ENCODE measurements around the gene VAT1. TPM values are rescaled to one million over a fixed set of nuclear protein-coding genes. Genes with fewer than 3 reads are reported as not detected.

VAT1 gene
- total RNA-seq, 3 donors from 2014 or later: 125 to 402 (median 173) TPM

- intact Hi-C loops (cut with DNase I; ENCODE audit: low total_unique reads): no loop called here
- no peak for DNase-seq (ENCODE audit: low spot score in 2 of 2)
- H3K4me1 ChIP-seq: no peaks in the 10 kb centered on the region
- H3K9me3 ChIP-seq: no peaks in the 10 kb centered on the region
- H3K4me3 ChIP-seq: no peak overlapping the region
- H3K27ac ChIP-seq: no peak overlapping the region
- TF ChIP-seq POLR2A (IDR thresholded peaks at IDR 0.05) (no peak), CTCF (IDR thresholded peaks at IDR 0.05) (no peak), POLR2AphosphoS5 (IDR thresholded peaks at IDR 0.05) (no peak)
- no peaks in the 10 kb centered on the region for H3K27me3 ChIP-seq
- no peaks in the 10 kb centered on the region for H3K36me3 ChIP-seq
These were observed 12.0 kb upstream of the VAT1 start for GRCh38 chr17:43033948-43034881.

- Histone ChIP-seq H3K36me3 (no peaks in the 10 kb centered on the region), H3K4me1 (no peaks in the 10 kb centered on the region), H3K9me3 (no peaks in the 10 kb centered on the region), H3K27ac (no peak overlapping the region), H3K27me3 (no peaks in the 10 kb centered on the region), H3K4me3 (no peak overlapping the region)
- intact Hi-C loops (cut with DNase I; ENCODE audit: low total_unique reads): no loop called here
- DNase-seq (ENCODE audit: low spot score in 2 of 2): no peak
- TF ChIP-seq POLR2AphosphoS5 (IDR thresholded peaks at IDR 0.05): no peak
- no peak for TF ChIP-seq CTCF (IDR thresholded peaks at IDR 0.05)
These were observed 9.5 kb upstream of the VAT1 start for GRCh38 chr17:43031666-43032065.

GRCh38 chr17:43030137-43030767 lies 8.1 kb upstream of the VAT1 start:
- Histone ChIP-seq H3K27ac (no peak overlapping the region), H3K9me3 (no peaks in the 10 kb centered on the region), H3K4me3 (no peak overlapping the region), H3K27me3 (no peaks in the 10 kb centered on the region), H3K36me3 (no peaks in the 10 kb centered on the region), H3K4me1 (no peaks in the 10 kb centered on the region)
- TF ChIP-seq POLR2A (IDR thresholded peaks at IDR 0.05) (no peak), CTCF (IDR thresholded peaks at IDR 0.05) (no peak), POLR2AphosphoS5 (IDR thresholded peaks at IDR 0.05) (no peak)
- intact Hi-C loops (cut with DNase I; ENCODE audit: low total_unique reads): no loop called here
- no peak for DNase-seq (ENCODE audit: low spot score in 2 of 2)

GRCh38 chr17:43028221-43028861 lies 6.2 kb upstream of the VAT1 start:
- Histone ChIP-seq H3K36me3 (no peaks in the 10 kb centered on the region), H3K27ac (no peak overlapping the region), H3K9me3 (no peaks in the 10 kb centered on the region), H3K4me1 (no peaks in the 10 kb centered on the region), H3K4me3 (no peak overlapping the region), H3K27me3 (no peaks in the 10 kb centered on the region)
- TF ChIP-seq POLR2A (IDR thresholded peaks at IDR 0.05) (no peak), CTCF (IDR thresholded peaks at IDR 0.05) (no peak), POLR2AphosphoS5 (IDR thresholded peaks at IDR 0.05) (no peak)
- intact Hi-C loops (cut with DNase I; ENCODE audit: low total_unique reads): no loop called here
- DNase-seq (ENCODE audit: low spot score in 2 of 2): no peak
